ENCODE measurements around the gene TMEM161B.

Gene TMEM161B

DNA sequence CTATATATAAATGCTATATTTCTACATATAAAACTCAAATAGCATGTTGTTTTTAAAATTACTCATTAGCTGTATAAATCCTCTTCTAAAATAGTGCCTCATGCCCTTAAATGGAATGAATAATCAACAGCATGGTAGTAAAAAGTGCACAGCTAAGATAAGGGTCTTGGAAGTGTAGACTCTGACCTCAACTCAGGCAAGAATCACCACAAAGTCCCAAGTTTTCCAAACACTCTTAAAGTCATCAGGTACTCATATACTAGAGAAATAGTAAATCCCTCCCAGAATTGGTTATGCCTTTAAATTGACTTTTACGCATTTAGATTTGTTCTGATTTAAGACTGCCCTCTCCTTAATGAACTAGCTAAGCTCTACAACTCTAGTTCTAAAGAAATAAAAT lies 113.8 kb downstream of the TMEM161B start:
- DNase-seq (ENCODE audit: low read depth): no peak
- TF ChIP-seq POLR2A (IDR thresholded peaks at IDR 0.05; ENCODE audit: extremely low read depth, insufficient read length): no peak
- TF ChIP-seq CTCF (IDR thresholded peaks at IDR 0.05; ENCODE audit: low read depth, low read length): no peak
- no peak for TF ChIP-seq MAX (IDR thresholded peaks at IDR 0.05; ENCODE audit: low read depth, low read length)
- no peak overlapping the region for H3K4me3 ChIP-seq (ENCODE audit: low read depth, low read length)

DNA sequence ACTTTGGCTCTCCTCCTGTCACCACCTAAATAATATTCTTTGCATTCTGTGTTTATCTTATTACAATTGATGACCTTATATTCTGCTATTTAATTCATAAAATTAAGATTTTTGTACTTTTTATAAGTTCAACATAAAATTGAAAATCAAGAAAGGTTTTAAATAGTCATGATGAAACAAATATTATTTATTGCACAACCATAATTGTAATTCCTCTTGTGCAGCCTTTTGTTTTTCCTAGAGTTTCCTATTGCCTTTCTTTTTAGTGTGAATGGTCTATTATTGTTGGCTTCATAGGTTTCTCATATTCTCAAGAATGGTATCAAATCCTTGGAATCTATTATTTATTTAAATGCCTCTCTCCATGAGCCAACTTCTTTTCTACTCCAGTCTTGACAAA lies 117.9 kb downstream of the TMEM161B start:
- TF ChIP-seq POLR2A (IDR thresholded peaks at IDR 0.05; ENCODE audit: extremely low read depth, insufficient read length): no peak
- TF ChIP-seq CTCF (IDR thresholded peaks at IDR 0.05; ENCODE audit: low read depth, low read length): no peak
- no peak for TF ChIP-seq MAX (IDR thresholded peaks at IDR 0.05; ENCODE audit: low read depth, low read length)
- no peak for TF ChIP-seq MYC (IDR thresholded peaks at IDR 0.05; ENCODE audit: low read depth, low read length)

GRCh38 chr5:88145611-88146467 lies 122.8 kb downstream of the TMEM161B start:
- no peak overlapping the region for H3K4me3 ChIP-seq (ENCODE audit: low read depth, low read length)
- no peak for DNase-seq (ENCODE audit: low read depth)
- TF ChIP-seq POLR2A (IDR thresholded peaks at IDR 0.05; ENCODE audit: extremely low read depth, insufficient read length): no peak
- no peak for TF ChIP-seq MAX (IDR thresholded peaks at IDR 0.05; ENCODE audit: low read depth, low read length)
- no peak for TF ChIP-seq MYC (IDR thresholded peaks at IDR 0.05; ENCODE audit: low read depth, low read length)
- TF ChIP-seq CTCF (IDR thresholded peaks at IDR 0.05; ENCODE audit: low read depth, low read length): no peak

More for the DNA sequence above, 117.9 kb downstream of the TMEM161B start:
- no peak overlapping the region for H3K4me3 ChIP-seq (ENCODE audit: low read depth, low read length)
- no peak for DNase-seq (ENCODE audit: low read depth)

GRCh38 chr5:88145221-88145610 lies 123.4 kb downstream of the TMEM161B start:
- no peak overlapping the region for H3K4me3 ChIP-seq (ENCODE audit: low read depth, low read length)
- no peak for DNase-seq (ENCODE audit: low read depth)
- no peak for TF ChIP-seq MYC (IDR thresholded peaks at IDR 0.05; ENCODE audit: low read depth, low read length)
- no peak for TF ChIP-seq POLR2A (IDR thresholded peaks at IDR 0.05; ENCODE audit: extremely low read depth, insufficient read length)
- no peak for TF ChIP-seq MAX (IDR thresholded peaks at IDR 0.05; ENCODE audit: low read depth, low read length)
- no peak for TF ChIP-seq CTCF (IDR thresholded peaks at IDR 0.05; ENCODE audit: low read depth, low read length)
